OCI-LY1 (cell line): ENCODE data around the gene CATSPERZ.

Source experiments
- H2AFZ ChIP-seq: fragments of 200-600 bp; sonication (generic), shearing (Covaris generic); 2 replicates; pipeline ENCODE4 v1.6.0; 2014; ENCODE audit warnings: antibody characterized with exemption, mild to moderate bottlenecking, low read length
- H3F3A ChIP-seq: fragments of 200-600 bp; sonication (generic), shearing (Covaris generic); 2 replicates; pipeline ENCODE4 v1.6.0; 2014; ENCODE audit warnings: mild to moderate bottlenecking, antibody characterized with exemption, low read length, moderate library complexity; ENCODE audit not compliant: insufficient read depth
- H3K27ac ChIP-seq: fragments of 200-600 bp; sonication (generic); 2 replicates; pipeline ENCODE4 v1.5.1; 2014; ENCODE audit warnings: low read length, mixed run types, mild to moderate bottlenecking, low read depth; ENCODE audit not compliant: poor library complexity, severe bottlenecking
- H3K27me3 ChIP-seq: fragments of 200-600 bp; sonication (generic); 2 replicates; pipeline ENCODE4 v1.6.0; 2014; ENCODE audit warnings: antibody characterized with exemption, mild to moderate bottlenecking, low read length, moderate library complexity; ENCODE audit not compliant: insufficient read depth
- H3K36me3 ChIP-seq: fragments of 200-600 bp; sonication (generic); 2 replicates; pipeline ENCODE4 v1.6.1; 2014; ENCODE audit warnings: mild to moderate bottlenecking, antibody characterized with exemption, low read length, moderate library complexity, mixed read lengths; ENCODE audit not compliant: insufficient read depth
- H3K4me1 ChIP-seq: fragments of 200-600 bp; sonication (generic); 2 replicates; pipeline ENCODE4 v1.5.1; 2014; ENCODE audit warnings: mild to moderate bottlenecking, low read length, moderate library complexity; ENCODE audit not compliant: insufficient read depth, severe bottlenecking
- H3K4me2 ChIP-seq: fragments of 200-600 bp; sonication (generic), shearing (Covaris generic); 2 replicates; pipeline ENCODE4 v1.6.1; 2014; ENCODE audit warnings: low read length
- H3K4me3 ChIP-seq: fragments of 200-600 bp; sonication (generic); 2 replicates; pipeline ENCODE4 v1.5.1; 2014; ENCODE audit warnings: low read length, low read depth, mild to moderate bottlenecking, mixed read lengths; ENCODE audit not compliant: poor library complexity, severe bottlenecking
- H3K79me2 ChIP-seq: fragments of 200-600 bp; shearing (Covaris generic); 2 replicates; pipeline ENCODE4 v1.6.1; 2016; ENCODE audit warnings: mixed run types, low read length, mixed read lengths; ENCODE audit not compliant: insufficient read depth
- H3K9ac ChIP-seq: fragments of 200-600 bp; sonication (generic), shearing (Covaris generic); 2 replicates; pipeline ENCODE4 v1.6.1; 2014; ENCODE audit warnings: mild to moderate bottlenecking, low read length, mixed read lengths
- H3K9me2 ChIP-seq: fragments of 200-600 bp; sonication (generic), shearing (Covaris generic); 2 replicates; pipeline ENCODE4 v1.6.1; 2014; ENCODE audit warnings: low read depth, mild to moderate bottlenecking, low read length, mixed read lengths
- H3K9me3 ChIP-seq: fragments of 200-600 bp; shearing (Covaris generic); 2 replicates; pipeline ENCODE4 v1.6.1; 2014; ENCODE audit warnings: low read length, mixed read lengths
- H4K20me1 ChIP-seq: fragments of 200-600 bp; sonication (generic), shearing (Covaris generic); 2 replicates; pipeline ENCODE4 v1.6.0; 2016; ENCODE audit warnings: mild to moderate bottlenecking, low read length; ENCODE audit not compliant: insufficient read depth
- CTCF ChIP-seq: fragments of 200-600 bp; sonication (generic), shearing (Covaris generic); IDR thresholded peaks from 2 replicates; pipeline ENCODE4 v1.5.1; 2017; ENCODE audit warnings: mild to moderate bottlenecking, antibody characterized with exemption, low read length, moderate library complexity, mixed read lengths
- EZH2 ChIP-seq: fragments of 200-600 bp; sonication (generic), shearing (Covaris generic); IDR thresholded peaks from 2 replicates; pipeline ENCODE4 v1.8.0; 2017; ENCODE audit warnings: borderline replicate concordance, mixed run types, mild to moderate bottlenecking, antibody characterized with exemption, low read length, moderate library complexity, mixed read lengths

CATSPERZ gene

GRCh38 chr11:64290352-64291261 is 9.6 kb upstream of the CATSPERZ start:
- Histone ChIP-seq H3K9ac (no peak overlapping the region), H3K4me3 (no peak overlapping the region), H3K9me2 (no peaks in the 10 kb centered on the region), H3K4me2 (no peak overlapping the region), H2AFZ (no peak overlapping the region), H4K20me1 (no peaks in the 10 kb centered on the region), H3K27me3 (peaks cover 8% of the 10 kb centered on the region; the same call in 1 of the 2 replicates), H3F3A (no peaks in the 10 kb centered on the region), H3K4me1 (peaks cover 6% of the 10 kb centered on the region), H3K27ac (no peak overlapping the region), H3K79me2 (no peaks in the 10 kb centered on the region), H3K36me3 (no peaks in the 10 kb centered on the region), H3K9me3 (no peaks in the 10 kb centered on the region)
- TF ChIP-seq EZH2 (no peak), CTCF (no peak)

- no peaks in the 10 kb centered on the region for H3K79me2 ChIP-seq
- no peak within 1 kb of the TSS for H3K27ac ChIP-seq
- no peaks in the 10 kb centered on the region for H3K36me3 ChIP-seq
- peaks cover 1% of the 10 kb centered on the region for H3K4me1 ChIP-seq
- no peak within 1 kb of the TSS for H3K4me3 ChIP-seq
- H2AFZ ChIP-seq: no peak within 1 kb of the TSS
- no peak for TF ChIP-seq CTCF
- TF ChIP-seq EZH2: no peak
- no peaks in the 10 kb centered on the region for H3F3A ChIP-seq
- no peak within 1 kb of the TSS for H3K9ac ChIP-seq
- H3K4me2 ChIP-seq: no peak within 1 kb of the TSS
- no peaks in the 10 kb centered on the region for H3K9me2 ChIP-seq
- H3K27me3 ChIP-seq: peaks cover 8% of the 10 kb centered on the region; the same call in 1 of the 2 replicates
- no peaks in the 10 kb centered on the region for H3K9me3 ChIP-seq
- H4K20me1 ChIP-seq: no peaks in the 10 kb centered on the region
Observed at GRCh38 chr11:64291262-64291751, 8.9 kb upstream of the CATSPERZ start, which contains the start of gene KCNK4. TSS of gene KCNK4 (plus strand) at chr11:64291302. CDS start at chr11:64293019, 1,717 bp downstream.

GRCh38 chr11:64291752-64292459 is 8.3 kb upstream of the CATSPERZ start:
- Histone ChIP-seq H3K4me1 (no peaks in the 10 kb centered on the region), H3K4me2 (no peak overlapping the region), H4K20me1 (no peaks in the 10 kb centered on the region), H3K9me2 (no peaks in the 10 kb centered on the region), H3K9me3 (no peaks in the 10 kb centered on the region), H3K27ac (no peak overlapping the region), H3K9ac (no peak overlapping the region), H3K36me3 (no peaks in the 10 kb centered on the region), H2AFZ (no peak overlapping the region), H3K27me3 (peaks cover 8% of the 10 kb centered on the region; the same call in 1 of the 2 replicates), H3K4me3 (no peak overlapping the region), H3F3A (no peaks in the 10 kb centered on the region), H3K79me2 (no peaks in the 10 kb centered on the region)
- TF ChIP-seq CTCF: no peak
- TF ChIP-seq EZH2: no peak
